Neuronal stem cell (in vitro differentiated cells): Measurements from ENCODE around the gene IPO9.

ENCODE experiments used
- DNase-seq: peaks from one replicate; pipeline ENCODE4 v3.0.0-alpha.2; 2013; ENCODE audit warnings: low spot score
- H2AFZ ChIP-seq: one replicate; pipeline ENCODE4 v1.6.1; 2013; ENCODE audit warnings: mild to moderate bottlenecking, low read length, inconsistent platforms
- H2AK5ac ChIP-seq: 2 replicates; pipeline ENCODE4 v1.6.1; 2013; ENCODE audit warnings: low read depth, mild to moderate bottlenecking, inconsistent platforms, low read length, moderate library complexity, mixed read lengths
- H2BK120ac ChIP-seq: 2 replicates; pipeline ENCODE4 v1.6.1; 2013; ENCODE audit warnings: low read depth, mild to moderate bottlenecking, inconsistent platforms, low read length, moderate library complexity, mixed read lengths
- H2BK12ac ChIP-seq: one replicate; pipeline ENCODE4 v1.6.1; 2013; ENCODE audit warnings: low read length, inconsistent platforms
- H2BK15ac ChIP-seq: 2 replicates; pipeline ENCODE4 v1.6.1; 2013; ENCODE audit warnings: mild to moderate bottlenecking, low read length, inconsistent platforms, mixed read lengths
- H2BK5ac ChIP-seq: one replicate; pipeline ENCODE4 v1.6.1; 2013; ENCODE audit warnings: inconsistent platforms, mild to moderate bottlenecking, low read length, moderate library complexity
- H3K14ac ChIP-seq: one replicate; pipeline ENCODE4 v1.6.1; 2013; ENCODE audit warnings: low read length, inconsistent platforms
- H3K18ac ChIP-seq: 2 replicates; pipeline ENCODE4 v1.6.1; 2013; ENCODE audit warnings: low read length, inconsistent platforms
- H3K23ac ChIP-seq: 2 replicates; pipeline ENCODE4 v1.6.1; 2013; ENCODE audit warnings: low read depth, mild to moderate bottlenecking, mixed read lengths, low read length, inconsistent platforms; ENCODE audit not compliant: poor library complexity
- H3K27ac ChIP-seq: replicated peaks from 3 replicates; pipeline ENCODE4 v1.5.1; 2013; ENCODE audit warnings: low read length, inconsistent platforms
- H3K27me3 ChIP-seq, 3 experiments: 2 replicates each; pipeline ENCODE4 v1.6.1; 2013; ENCODE audit warnings: low read length in 3 of 3, mild to moderate bottlenecking in 2 of 3, inconsistent platforms in 1 of 3, low read depth in 1 of 3, mixed read lengths in 1 of 3, moderate library complexity in 1 of 3; ENCODE audit not compliant: control insufficient read depth in 3 of 3, insufficient read depth in 3 of 3
- H3K36me3 ChIP-seq, 2 donors: replicated peaks in 1 of 2; 2 replicates each; pipeline ENCODE4 v1.6.1; 2013; ENCODE audit warnings: low read length in 2 of 2; ENCODE audit not compliant: control insufficient read depth in 2 of 2, insufficient read depth in 2 of 2
- H3K4ac ChIP-seq: 2 replicates; pipeline ENCODE4 v1.6.1; 2013; ENCODE audit warnings: inconsistent platforms, mild to moderate bottlenecking, low read length, moderate library complexity
- H3K4me1 ChIP-seq, 2 donors: 1 replicate in 1 of 2; 2 replicates in 1 of 2; pipeline ENCODE4 v1.6.1; 2013; ENCODE audit warnings: low read length in 2 of 2, low read depth in 1 of 2; ENCODE audit not compliant: control insufficient read depth in 2 of 2, insufficient read depth in 1 of 2
- H3K4me2 ChIP-seq: one replicate; pipeline ENCODE4 v1.6.1; 2013; ENCODE audit warnings: mild to moderate bottlenecking, low read length, inconsistent platforms; ENCODE audit not compliant: insufficient read depth, poor library complexity, severe bottlenecking
- H3K4me3 ChIP-seq, 2 donors: 2 replicates each; pipeline ENCODE4 v1.5.1; 2013; ENCODE audit warnings: low read length in 2 of 2, mild to moderate bottlenecking in 2 of 2, inconsistent platforms in 1 of 2, moderate library complexity in 1 of 2
- H3K79me1 ChIP-seq: one replicate; pipeline ENCODE4 v1.6.1; 2013; ENCODE audit warnings: low read depth, mild to moderate bottlenecking, inconsistent platforms, low read length, moderate library complexity
- H3K9ac ChIP-seq: one replicate; pipeline ENCODE4 v1.6.1; 2013; ENCODE audit warnings: mild to moderate bottlenecking, low read depth, low read length, inconsistent platforms; ENCODE audit not compliant: poor library complexity
- H3K9me3 ChIP-seq, 2 donors: replicated peaks in 1 of 2; 2 replicates each; pipeline versions ENCODE3 to v1.6.1; 2013; ENCODE audit warnings: low read length in 2 of 2, mild to moderate bottlenecking in 2 of 2, inconsistent platforms in 1 of 2, low read depth in 1 of 2, mixed read lengths in 1 of 2, moderate library complexity in 1 of 2; ENCODE audit not compliant: control insufficient read depth in 2 of 2, insufficient read depth in 1 of 2
- H4K8ac ChIP-seq: one replicate; pipeline ENCODE4 v1.6.1; 2013; ENCODE audit warnings: low read depth, mild to moderate bottlenecking, inconsistent platforms, low read length, moderate library complexity
- H4K91ac ChIP-seq: one replicate; pipeline ENCODE4 v1.6.1; 2013; ENCODE audit warnings: low read length, low read depth, mild to moderate bottlenecking, inconsistent platforms; ENCODE audit not compliant: poor library complexity
- WGBS, 2 donors: extraction: QIAGEN DNeasy Blood & Tissue Kit; methylation state at CpG; one replicate each; pipeline ENCODE4 v1.1.7; 2013; ENCODE audit warnings: missing lambda C conversion rate in 2 of 2, mixed read lengths in 1 of 2; ENCODE audit not compliant: insufficient read length in 2 of 2, insufficient replicate concordance in 1 of 2; ENCODE audit errors: extremely low coverage in 2 of 2; 5-methylcytosine and 5-hydroxymethylcytosine counted together

Gene IPO9

GRCh38 chr1:201907621-201908020 lies 78.7 kb downstream of the IPO9 start:
- no peak overlapping the region for H4K91ac ChIP-seq
- WGBS, 2 donors = no CpG with 5 or more reads among the region's 6 CpGs
- H2AK5ac ChIP-seq = no peak overlapping the region
- H2BK12ac ChIP-seq = no peak overlapping the region
- H2AFZ ChIP-seq = no peak overlapping the region
- H3K79me1 ChIP-seq = no peaks in the 10 kb centered on the region
- H3K18ac ChIP-seq = no peak overlapping the region
- no peak overlapping the region for H2BK5ac ChIP-seq
- H3K4ac ChIP-seq = no peak overlapping the region
- H3K27me3 ChIP-seq = peaks cover 0 to 36% (median 1%) of the 10 kb centered on the region in 3 experiments
- H3K4me2 ChIP-seq = no peak overlapping the region
- H2BK15ac ChIP-seq = no peak overlapping the region
- no peak for DNase-seq
- H3K9me3 ChIP-seq = peaks cover 0 to 4% of the 10 kb centered on the region in 2 donors
- peaks cover 6 to 16% of the 10 kb centered on the region in 2 donors for H3K4me1 ChIP-seq
- no peak overlapping the region for H3K27ac ChIP-seq
- H3K23ac ChIP-seq = no peak overlapping the region
- no peak overlapping the region for H3K14ac ChIP-seq
- no peak overlapping the region for H3K4me3 ChIP-seq
- no peaks in the 10 kb centered on the region for H3K36me3 ChIP-seq
- H4K8ac ChIP-seq = no peak overlapping the region
- H3K9ac ChIP-seq = no peak overlapping the region
- H2BK120ac ChIP-seq = no peak overlapping the region

- no peak for DNase-seq
- no peak overlapping the region for H3K9ac ChIP-seq
- H2BK5ac ChIP-seq = no peak overlapping the region
- H4K8ac ChIP-seq = no peak overlapping the region
- no peak overlapping the region for H4K91ac ChIP-seq
- H3K4me3 ChIP-seq = no peak overlapping the region
- H3K4me2 ChIP-seq = no peak overlapping the region
- H3K4me1 ChIP-seq = peaks cover 0 to 7% of the 10 kb centered on the region in 2 donors
- H3K36me3 ChIP-seq = no peaks in the 10 kb centered on the region
- no CpG with 5 or more reads among the region's 4 CpGs for WGBS, 2 donors
- peak overlapping the region; percentile 51 for H2AFZ ChIP-seq
- H3K18ac ChIP-seq = no peak overlapping the region
- no peak overlapping the region for H3K27ac ChIP-seq
- H2AK5ac ChIP-seq = no peak overlapping the region
- peaks cover 0 to 55% (median 4%) of the 10 kb centered on the region in 3 experiments for H3K27me3 ChIP-seq
- no peak overlapping the region for H3K14ac ChIP-seq
- H2BK12ac ChIP-seq = no peak overlapping the region
- H3K4ac ChIP-seq = no peak overlapping the region
- H3K23ac ChIP-seq = no peak overlapping the region
- no peak overlapping the region for H2BK15ac ChIP-seq
- no peak overlapping the region for H2BK120ac ChIP-seq
- no peaks in the 10 kb centered on the region for H3K79me1 ChIP-seq
- H3K9me3 ChIP-seq = no peaks in the 10 kb centered on the region
These were observed 83.0 kb downstream of the IPO9 start for GRCh38 chr1:201911826-201912571.

GRCh38 chr1:201912832-201913231 lies 83.9 kb downstream of the IPO9 start:
- Histone ChIP-seq H3K79me1 (no peaks in the 10 kb centered on the region), H2BK120ac (no peak overlapping the region), H3K27me3 (peaks cover 0 to 58% (median 4%) of the 10 kb centered on the region in 3 experiments), H3K9ac (no peak overlapping the region), H3K18ac (peak overlapping the region; percentile 0), H3K36me3 (no peaks in the 10 kb centered on the region), H4K91ac (no peak overlapping the region), H2BK15ac (no peak overlapping the region), H2BK12ac (no peak overlapping the region), H2AK5ac (no peak overlapping the region), H3K4me1 (peaks cover 0 to 7% of the 10 kb centered on the region in 2 donors), H4K8ac (no peak overlapping the region), H3K9me3 (no peaks in the 10 kb centered on the region), H3K4me3 (no peak overlapping the region), H3K14ac (no peak overlapping the region), H3K4me2 (no peak overlapping the region), H3K23ac (no peak overlapping the region), H3K4ac (no peak overlapping the region), H3K27ac (no peak overlapping the region), H2BK5ac (no peak overlapping the region), H2AFZ (peak overlapping the region; percentile 47)
- WGBS, 2 donors = no CpG with 5 or more reads among the region's 5 CpGs
- DNase-seq = no peak

GRCh38 chr1:201914456-201915235 lies 85.7 kb downstream of the IPO9 start:
- H3K9me3 ChIP-seq = no peaks in the 10 kb centered on the region
- H2AK5ac ChIP-seq = no peak overlapping the region
- H4K91ac ChIP-seq = peak overlapping the region; percentile 34
- no peak overlapping the region for H3K27ac ChIP-seq
- H4K8ac ChIP-seq = peak overlapping the region; percentile 70
- no CpG with 5 or more reads among the region's 14 CpGs for WGBS, 2 donors
- H3K4ac ChIP-seq = no peak overlapping the region
- no peak overlapping the region for H3K18ac ChIP-seq
- H2BK15ac ChIP-seq = no peak overlapping the region
- H2BK12ac ChIP-seq = no peak overlapping the region
- peaks cover 0 to 52% (median 4%) of the 10 kb centered on the region in 3 experiments for H3K27me3 ChIP-seq
- H3K36me3 ChIP-seq = no peaks in the 10 kb centered on the region
- no peak overlapping the region for H3K23ac ChIP-seq
- H2BK5ac ChIP-seq = no peak overlapping the region
- no peak overlapping the region for H3K4me3 ChIP-seq
- H3K4me1 ChIP-seq = peaks cover 0 to 7% of the 10 kb centered on the region in 2 donors
- H2BK120ac ChIP-seq = no peak overlapping the region
- H2AFZ ChIP-seq = no peak overlapping the region
- no peak overlapping the region for H3K14ac ChIP-seq
- no peak overlapping the region for H3K9ac ChIP-seq
- no peaks in the 10 kb centered on the region for H3K79me1 ChIP-seq
- no peak for DNase-seq
- H3K4me2 ChIP-seq = no peak overlapping the region
